Panc1 (cell line): ENCODE measurements around the gene DPY19L1. TPM values are rescaled to one million over a fixed set of nuclear protein-coding genes. Genes with fewer than 3 reads are reported as not detected.
"Not testable (repeated sequence)": the region's sequence is repeated elsewhere in the genome, so short reads cannot be mapped to it uniquely, and the experiment has no call there.

ENCODE experiments used
- ATAC-seq: fragments of 200-7000 bp; cut with Tn5 transposase; 2 replicates; pipeline ENCODE4 v1.9.1; 2020; ENCODE audit warnings: mild to moderate bottlenecking, moderate library complexity
- BruUV-seq: library from RNA; stranded (reverse); fragments of 400-500 nt; replicated peaks from 2 replicates; lab custom pipeline; 2021; lab: Mats Ljungman, UMichigan
- CTCF ChIA-PET: fragments of 300-600 bp; sonication (Branson Sonifier 250); formaldehyde crosslinking; loops from one replicate; lab custom pipeline; 2022; ENCODE audit warnings: antibody characterized with exemption; lab: Charles Lee
- POLR2A ChIA-PET: fragments of 300-600 bp; sonication (Branson Sonifier 250); formaldehyde crosslinking; loops from one replicate; lab custom pipeline; 2022; ENCODE audit warnings: antibody characterized with exemption; lab: Charles Lee
- DNase-seq: peaks from one replicate; pipeline ENCODE4 v3.0.0-alpha.2; 2010; ENCODE audit warnings: low read depth, low spot score
- H3K27ac ChIP-seq: 2 replicates; pipeline ENCODE4 v1.5.1; 2011; ENCODE audit warnings: mild to moderate bottlenecking, low read length, inconsistent platforms
- H3K27me3 ChIP-seq: fragments of 200-500 bp; sonication (Bioruptor generic); 2 replicates; pipeline ENCODE4 v1.6.0; 2014; ENCODE audit warnings: low read length, inconsistent platforms; ENCODE audit not compliant: control insufficient read depth, insufficient read depth
- H3K36me3 ChIP-seq: fragments of 200-500 bp; sonication (Bioruptor generic); 2 replicates; pipeline ENCODE4 v1.5.1; 2014; ENCODE audit warnings: inconsistent platforms, mild to moderate bottlenecking, low read length, moderate library complexity; ENCODE audit not compliant: control insufficient read depth, insufficient read depth
- H3K4me1 ChIP-seq: 2 replicates; pipeline ENCODE4 v1.5.1; 2011; ENCODE audit warnings: inconsistent platforms, mild to moderate bottlenecking, low read length, moderate library complexity; ENCODE audit not compliant: control insufficient read depth, insufficient read depth
- H3K4me3 ChIP-seq, 2 experiments: 2 replicates each; pipeline ENCODE4 v1.5.1; 2011 to 2012; ENCODE audit warnings: low read depth in 2 of 2, low read length in 2 of 2, mild to moderate bottlenecking in 2 of 2, inconsistent platforms in 1 of 2, moderate library complexity in 1 of 2
- H3K9me3 ChIP-seq: fragments of 200-500 bp; sonication (Bioruptor generic); 2 replicates; pipeline ENCODE4 v1.5.1; 2014; ENCODE audit warnings: low read depth, mild to moderate bottlenecking, inconsistent platforms, low read length, moderate library complexity; ENCODE audit not compliant: control insufficient read depth, insufficient read depth
- CTCF ChIP-seq: fragments of 450-650 bp; IDR thresholded peaks from 2 replicates; pipeline ENCODE4 v1.5.1; 2017; ENCODE audit warnings: mild to moderate bottlenecking
- POLR2AphosphoS5 ChIP-seq: IDR thresholded peaks from 2 replicates; pipeline ENCODE4 v1.6.1; 2012; ENCODE audit warnings: mild to moderate bottlenecking, low read depth, low read length, moderate library complexity
- REST ChIP-seq, 2 experiments: IDR thresholded peaks; 2 replicates each; pipeline ENCODE4 v1.6.1; 2011 to 2012; ENCODE audit warnings: low read depth in 2 of 2, control low read depth in 1 of 2, low read length in 1 of 2, mild to moderate bottlenecking in 1 of 2, moderate library complexity in 1 of 2; ENCODE audit not compliant: insufficient read depth in 1 of 2
- SIN3A ChIP-seq: IDR thresholded peaks from 2 replicates; pipeline ENCODE4 v1.6.1; 2012; ENCODE audit warnings: low read depth, mild to moderate bottlenecking, low read length, moderate library complexity, borderline replicate concordance; ENCODE audit not compliant: insufficient read depth
- TCF7L2 ChIP-seq: IDR thresholded peaks from 2 replicates; pipeline ENCODE4 v1.6.1; 2011; ENCODE audit warnings: mild to moderate bottlenecking, low read depth, low read length, inconsistent platforms
- in situ Hi-C: cut with HindIII; loops from 2 replicates; pipeline ENCODE4 v1.10.0; 2016; ENCODE audit warnings: low sequenced_read_pairs, low pct_unique_long_range_greater_than_20kb
- intact Hi-C: fragments of 100-400 bp; cut with micrococcal nuclease; formaldehyde crosslinking; loops from one replicate; pipeline ENCODE4 v1.10.0; 2022; ENCODE audit not compliant: unreplicated experiment
- total RNA-seq: library from RNA; stranded (reverse); gene quantifications from one replicate; pipeline ENCODE4 v1.2.1, GENCODE V29; 2021; ENCODE audit not compliant: unreplicated experiment

DPY19L1 gene
- total RNA-seq, 1 experiment from 2014 or later = 103 TPM

- Histone ChIP-seq H3K9me3 (no peaks in the 10 kb centered on the region), H3K4me3 (no peak overlapping the region), H3K36me3 (no peaks in the 10 kb centered on the region), H3K4me1 (no peaks in the 10 kb centered on the region), H3K27ac (no peak overlapping the region), H3K27me3 (no peaks in the 10 kb centered on the region)
- in situ Hi-C loops = no loop called here
- POLR2A ChIA-PET = no interaction called here
- BruUV-seq = no TSS peak
- intact Hi-C loops = no loop called here
- CTCF ChIA-PET = no interaction called here
- DNase-seq (no peak), ATAC-seq (no peak)
- TF ChIP-seq POLR2AphosphoS5 = no peak
- TF ChIP-seq CTCF = no peak
- TF ChIP-seq SIN3A = no peak
Measured at GRCh38 chr7:34995757-34996156, 41.5 kb downstream of the DPY19L1 start.

- no TSS peak for BruUV-seq
- no peaks in the 10 kb centered on the region for H3K9me3 ChIP-seq
- no peaks in the 10 kb centered on the region for H3K27me3 ChIP-seq
- POLR2A ChIA-PET = interaction anchor here (0.6 kb wide), 1 partner anchor 194 kb away, joined by 4 read pairs; no protein-coding TSS in a partner anchor
- intact Hi-C loops (no loop called here), in situ Hi-C loops (no loop called here)
- H3K4me1 ChIP-seq = no peaks in the 10 kb centered on the region
- no peak overlapping the region for H3K4me3 ChIP-seq
- DNase-seq (no peak), ATAC-seq (peak; percentile 75; the same call in 1 of the 2 replicates)
- no peaks in the 10 kb centered on the region for H3K36me3 ChIP-seq
- no peak overlapping the region for H3K27ac ChIP-seq
- no peak for TF ChIP-seq POLR2AphosphoS5
- TF ChIP-seq REST (IDR thresholded peaks at IDR 0.05; ENCODE audit: insufficient read depth in 1 of 2, low read depth in 2 of 2, low read length in 1 of 2) = no peak
- no peak for TF ChIP-seq CTCF
- TF ChIP-seq SIN3A = no peak
- no peak for TF ChIP-seq TCF7L2
- CTCF ChIA-PET = interaction anchor here (0.7 kb wide), 1 partner anchor 49 kb away, joined by 12 read pairs; no protein-coding TSS in a partner anchor
Measured at GRCh38 chr7:34991938-34992840, 45.1 kb downstream of the DPY19L1 start.

GRCh38 chr7:34988442-34989125 lies 48.7 kb downstream of the DPY19L1 start:
- H3K4me3 ChIP-seq, intact Hi-C loops, H3K9me3 ChIP-seq, H3K27ac ChIP-seq, DNase-seq, in situ Hi-C loops, ATAC-seq, BruUV-seq, H3K4me1 ChIP-seq, H3K36me3 ChIP-seq, POLR2A ChIA-PET, CTCF ChIA-PET, H3K27me3 ChIP-seq: not testable (repeated sequence)

GRCh38 chr7:34985155-34985554 lies 52.1 kb downstream of the DPY19L1 start:
- in situ Hi-C loops, H3K27me3 ChIP-seq, H3K9me3 ChIP-seq, ATAC-seq, H3K36me3 ChIP-seq, CTCF ChIA-PET, H3K4me1 ChIP-seq, intact Hi-C loops, H3K4me3 ChIP-seq, BruUV-seq, POLR2A ChIA-PET, H3K27ac ChIP-seq, DNase-seq: not testable (repeated sequence)
